GM18507 (cell line): ENCODE results near the gene TOM1L2.

Experiments
- DNase-seq: peaks from one replicate; pipeline ENCODE4 v3.0.0; 2011; ENCODE audit warnings: low read depth; ENCODE audit not compliant: insufficient read length; ENCODE audit errors: extremely low spot score
- FAIRE-seq: peaks from 2 replicates; lab custom pipeline; 2011; peaks lifted over from hg19 to GRCh38; lab: Jason Lieb, UNC

TOM1L2 gene

DNA sequence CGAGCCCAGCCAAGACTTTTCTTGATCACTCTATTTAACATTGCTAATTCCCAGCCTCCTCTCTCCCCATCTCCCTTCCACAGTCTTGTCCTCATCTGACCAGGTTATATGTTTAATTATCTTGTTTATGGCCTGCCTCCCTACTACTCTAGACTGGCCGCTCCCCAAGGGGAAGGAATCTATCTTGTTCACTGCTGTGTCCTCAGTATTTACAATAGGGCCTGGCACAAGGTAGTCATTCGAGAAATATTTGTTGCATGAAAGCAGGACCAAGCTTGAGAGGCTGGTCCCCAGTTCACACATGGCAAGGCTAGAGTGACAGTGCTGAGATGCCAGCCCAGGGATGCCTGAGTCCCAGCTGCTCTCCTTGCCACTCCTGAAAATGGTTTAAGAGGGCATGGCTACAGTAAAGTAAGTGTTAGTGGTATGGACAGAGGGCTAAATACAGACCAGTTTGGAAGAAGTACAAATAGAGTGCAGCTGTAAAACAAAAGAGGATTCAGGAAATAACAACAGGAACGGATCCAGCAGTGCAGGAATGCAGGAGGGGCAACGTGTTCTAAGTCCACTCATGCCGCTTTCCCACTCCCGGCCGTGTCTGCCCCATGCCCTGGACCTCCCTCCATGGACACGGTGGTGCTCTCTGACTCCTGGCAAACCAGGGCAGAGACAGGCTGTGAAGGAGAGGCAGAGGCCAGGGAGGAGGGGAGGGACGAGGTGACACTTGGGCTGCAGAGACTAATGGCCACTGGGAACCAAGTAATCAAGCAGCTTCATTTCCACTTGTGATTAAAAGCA, 65.6 kb downstream of the TOM1L2 start:
- FAIRE-seq, result no peak

DNA sequence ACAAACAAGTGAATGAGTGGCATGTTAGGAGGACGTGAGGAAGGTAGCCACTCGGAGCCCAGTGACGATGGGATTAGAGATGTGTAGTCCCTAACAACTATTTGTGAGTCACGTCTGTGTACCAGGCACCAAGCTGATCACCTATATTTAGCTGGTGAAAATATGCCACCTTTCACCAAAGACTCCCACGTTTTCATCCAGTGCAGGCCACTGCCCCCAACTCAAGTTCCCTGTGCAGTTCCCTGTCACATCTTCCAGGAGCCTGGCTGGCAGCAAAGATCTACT, 67.2 kb downstream of the TOM1L2 start:
- FAIRE-seq (no peak), DNase-seq (no peak)

More for the DNA sequence above, 65.6 kb downstream of the TOM1L2 start:
- no peak for DNase-seq

DNA sequence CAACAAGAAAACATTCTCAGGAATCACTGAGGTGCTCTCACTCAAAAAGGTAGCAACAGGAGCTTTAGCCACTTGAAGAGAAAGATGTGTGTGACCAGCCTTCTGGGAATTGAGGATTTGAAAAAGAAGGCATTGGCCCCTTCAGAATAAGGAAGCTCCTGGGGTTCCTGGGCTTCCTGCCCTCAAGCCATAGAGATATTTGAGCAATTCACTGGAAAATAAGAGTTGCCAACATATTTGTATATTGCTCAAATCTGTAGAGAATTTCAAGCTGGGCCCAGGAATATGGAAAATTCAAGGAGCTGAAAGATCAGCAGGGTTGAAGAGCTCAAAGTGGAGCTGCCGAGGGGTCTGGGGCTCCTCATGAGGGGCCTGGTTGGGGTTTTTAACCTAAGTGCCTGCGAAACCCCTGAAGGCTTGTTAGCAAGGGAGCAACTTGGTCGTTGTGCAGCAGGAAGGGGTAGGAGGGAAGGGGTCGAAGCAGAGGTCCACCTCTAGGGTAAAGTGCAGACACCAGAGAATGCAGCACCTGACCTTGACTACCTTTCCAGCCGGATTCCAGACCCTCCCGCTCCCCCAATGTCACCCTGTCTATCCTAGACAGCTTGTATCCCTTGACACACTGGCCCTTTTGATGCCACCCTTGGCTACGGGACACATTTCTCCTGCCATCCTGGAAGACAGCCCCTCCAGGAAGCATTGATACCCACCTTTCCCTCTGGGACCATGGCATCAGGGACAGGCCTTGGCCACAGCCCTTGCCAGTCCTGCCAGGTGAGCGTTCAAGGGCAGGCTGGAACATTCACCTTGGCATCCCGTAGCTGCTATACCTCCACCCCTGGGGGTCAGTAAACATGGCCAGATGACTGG, 67.8 kb downstream of the TOM1L2 start:
- DNase-seq (no peak), FAIRE-seq (no peak)

DNA sequence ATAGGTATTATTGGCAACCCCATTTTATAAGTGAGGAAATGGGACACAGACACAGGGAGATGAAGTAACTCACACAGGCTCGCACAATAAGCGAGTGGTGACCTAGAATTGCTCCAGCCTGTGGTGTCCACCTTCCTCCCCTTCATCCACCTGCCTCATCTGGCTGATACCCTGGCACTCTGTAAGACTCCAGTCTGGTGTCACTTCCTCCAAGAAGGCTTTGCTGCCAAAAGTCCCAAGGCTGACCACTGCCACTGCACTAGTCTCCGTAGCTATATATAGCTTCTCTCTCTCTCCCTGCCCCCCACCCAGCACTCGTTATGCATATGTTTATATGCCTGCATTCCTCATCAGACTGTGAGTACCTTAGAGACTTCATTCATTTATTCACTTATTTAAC, 69.3 kb downstream of the TOM1L2 start:
- FAIRE-seq (peak; percentile 31), DNase-seq (no peak)

DNA sequence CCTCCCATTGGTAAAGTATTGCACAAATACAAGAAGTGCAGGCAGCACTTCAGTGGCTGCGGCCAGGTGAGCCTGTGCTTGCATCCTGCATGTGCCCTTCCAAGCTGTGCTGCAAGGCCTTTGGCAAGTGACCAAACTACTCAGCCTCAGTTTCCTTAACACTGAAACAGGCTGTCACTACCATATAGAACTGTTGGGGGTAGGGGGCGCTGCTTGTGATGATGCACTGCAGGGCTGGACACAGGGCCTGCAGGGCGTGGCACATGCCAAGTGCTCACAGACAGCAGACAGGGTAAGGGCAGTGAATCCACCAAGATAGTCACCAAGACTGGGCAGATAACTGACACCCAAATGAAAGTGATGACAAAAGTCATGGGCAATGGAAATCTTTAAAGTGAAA, 69.8 kb downstream of the TOM1L2 start:
- DNase-seq, result no peak
- FAIRE-seq, result no peak

DNA sequence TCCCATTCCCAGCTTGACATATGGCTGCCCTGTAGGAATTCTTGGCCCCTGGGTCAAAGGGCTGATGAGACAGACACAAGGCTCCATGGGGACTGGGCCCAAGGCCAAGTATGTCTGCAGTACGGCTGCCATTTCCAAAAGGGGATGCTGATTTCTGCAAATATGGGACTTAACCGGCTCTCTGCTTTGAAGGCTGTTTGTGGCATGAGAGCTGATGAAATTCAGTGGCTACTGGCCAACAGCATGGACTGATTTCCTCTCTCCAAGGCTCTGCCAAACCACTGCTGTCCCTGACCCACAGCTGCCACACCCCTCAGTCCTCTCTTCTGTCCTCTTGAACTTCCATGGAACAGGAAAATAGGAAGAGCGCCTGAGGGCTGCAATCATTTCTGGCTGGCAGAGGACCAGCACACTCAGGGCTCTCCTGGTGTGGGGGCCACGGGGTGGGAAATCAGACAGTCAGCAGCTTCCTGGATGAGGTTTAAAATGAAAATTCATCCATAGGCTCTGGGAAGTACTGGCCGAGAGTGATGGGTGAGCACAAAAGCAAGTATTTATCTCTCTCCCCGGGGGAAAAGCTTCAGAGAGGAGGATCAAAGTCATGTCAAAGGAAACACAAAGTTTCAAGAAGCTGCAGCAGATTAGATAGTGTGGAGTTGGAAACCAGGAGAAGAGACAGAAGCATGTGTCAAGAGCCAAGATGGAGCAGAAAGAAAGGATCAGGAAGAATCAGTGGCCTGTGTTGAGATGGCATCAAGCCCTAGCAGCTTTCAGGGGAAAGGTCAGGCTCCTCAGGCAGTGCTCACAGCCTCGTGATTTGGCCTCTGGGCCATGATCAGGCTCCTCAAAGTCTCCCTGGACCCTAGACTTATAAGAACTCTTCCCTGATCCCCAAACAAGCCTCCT, 71.3 kb downstream of the TOM1L2 start:
- no peak for DNase-seq
- no peak for FAIRE-seq

DNA sequence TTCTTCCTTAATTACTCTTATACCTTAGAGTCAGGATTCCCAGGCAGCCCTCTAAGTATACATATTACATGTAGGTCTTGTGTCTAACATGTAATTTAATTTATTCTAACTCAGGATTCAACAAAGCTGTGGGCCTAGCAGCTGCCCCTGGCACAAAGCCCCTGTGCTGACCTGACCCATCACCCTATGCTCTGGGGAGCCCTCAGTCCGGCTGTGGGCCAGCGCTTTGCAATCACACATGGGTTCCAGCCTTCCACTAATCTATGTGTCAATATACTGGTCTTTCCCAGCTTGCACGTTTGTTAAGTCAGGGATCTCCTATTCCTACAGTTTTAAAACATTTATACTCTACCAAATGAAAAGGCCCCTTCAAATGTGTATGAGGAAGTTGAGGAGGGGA, 72.7 kb downstream of the TOM1L2 start:
- DNase-seq (no peak), FAIRE-seq (no peak)

DNA sequence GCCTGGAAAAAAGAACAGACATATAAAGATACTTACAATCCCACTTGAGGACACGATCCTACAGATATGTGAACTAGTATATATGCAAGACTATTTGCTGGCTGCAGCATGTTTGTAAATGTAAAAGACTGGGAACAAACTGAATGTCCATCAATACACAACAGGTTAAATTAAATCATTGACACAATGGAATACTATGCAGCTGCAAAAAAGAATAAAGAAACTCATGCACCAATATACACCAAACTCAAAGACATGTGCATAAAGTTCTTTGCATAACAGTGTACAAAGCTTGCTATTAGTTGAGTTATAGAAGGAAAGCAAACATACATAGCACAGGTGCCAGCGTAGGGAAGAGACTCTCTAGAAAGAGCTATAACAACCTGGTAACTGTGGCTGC, 73.5 kb downstream of the TOM1L2 start:
- no peak for DNase-seq
- FAIRE-seq, result no peak

DNA sequence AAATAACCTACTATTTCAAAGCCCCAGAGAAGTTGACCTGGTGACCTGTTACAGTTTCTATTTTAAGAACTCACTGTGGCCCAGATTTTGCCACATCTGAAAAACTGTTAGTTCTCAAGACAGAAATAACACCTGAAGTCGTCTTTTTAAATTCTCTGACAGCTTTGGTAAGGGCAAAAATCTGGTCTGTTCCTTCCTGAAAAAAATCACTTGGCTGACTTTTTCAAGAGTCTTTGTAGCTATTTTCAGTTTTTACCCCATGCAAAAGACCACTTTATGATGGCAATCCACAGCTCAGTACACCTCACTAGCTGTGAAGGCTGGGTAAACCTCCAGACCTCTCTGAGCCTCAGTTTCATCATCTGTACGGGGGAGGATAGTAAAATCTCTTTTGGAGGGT, 74.8 kb downstream of the TOM1L2 start:
- FAIRE-seq, result peak; percentile 94
- DNase-seq, result no peak

DNA sequence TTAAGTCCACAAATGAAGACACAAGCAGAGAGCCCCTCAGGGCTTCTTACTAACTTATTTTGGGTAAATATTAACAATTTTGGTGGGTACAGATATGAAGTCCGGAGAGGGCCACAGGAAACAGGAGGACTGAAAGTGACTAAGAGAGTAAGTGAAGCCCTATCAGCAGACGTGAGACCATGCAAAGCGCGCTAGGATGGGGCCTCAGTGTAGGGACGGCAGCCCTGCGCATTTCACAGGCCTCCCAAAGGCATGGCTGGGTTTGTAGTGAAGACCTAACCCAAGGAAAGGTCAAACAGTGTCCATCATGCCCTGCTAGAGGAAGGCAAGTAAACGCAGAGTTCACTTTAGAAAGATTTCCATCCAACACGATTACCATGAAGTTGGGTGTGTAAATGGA, 75.5 kb downstream of the TOM1L2 start:
- FAIRE-seq (peak; percentile 81), DNase-seq (no peak)

DNA sequence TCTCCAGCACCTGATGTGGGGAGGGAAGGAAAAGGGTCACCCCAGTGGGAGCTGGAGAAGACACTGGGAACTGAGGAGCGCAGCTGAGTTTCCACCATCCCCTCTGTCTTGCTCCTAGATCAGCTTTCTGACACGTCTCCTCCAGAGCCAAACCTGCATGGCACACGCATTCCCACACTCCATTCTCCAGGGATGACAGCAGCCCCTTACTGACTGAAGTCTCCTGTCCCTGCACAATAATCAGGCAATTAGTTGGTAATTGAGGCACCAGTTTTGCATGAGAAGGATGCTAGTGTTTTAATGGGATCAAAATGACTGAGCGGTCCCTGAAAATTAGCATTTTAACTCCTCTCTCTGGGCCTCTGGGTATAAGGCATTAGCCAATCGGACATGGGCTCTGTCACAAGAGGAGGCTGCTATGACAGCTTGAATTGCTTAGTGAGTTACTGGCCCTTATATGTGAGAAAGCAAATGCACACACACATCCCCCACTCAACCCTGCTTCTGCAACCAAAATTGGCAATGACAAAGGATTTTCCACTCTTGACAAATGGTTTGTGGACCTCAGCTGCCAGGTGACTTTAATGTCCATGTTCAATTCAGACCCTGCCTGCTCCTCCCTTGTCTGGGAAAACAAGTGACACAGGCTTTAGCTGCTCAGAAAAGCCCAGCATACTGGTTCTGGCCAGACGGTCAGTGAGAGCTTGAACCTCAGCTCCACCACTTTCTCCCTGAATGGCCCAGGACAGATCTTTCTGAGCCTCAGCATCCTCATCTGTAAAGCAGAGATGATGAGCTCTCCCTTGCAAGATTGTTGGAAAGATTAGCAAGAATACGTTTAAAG, 78.2 kb downstream of the TOM1L2 start:
- DNase-seq (no peak), FAIRE-seq (no peak)

DNA sequence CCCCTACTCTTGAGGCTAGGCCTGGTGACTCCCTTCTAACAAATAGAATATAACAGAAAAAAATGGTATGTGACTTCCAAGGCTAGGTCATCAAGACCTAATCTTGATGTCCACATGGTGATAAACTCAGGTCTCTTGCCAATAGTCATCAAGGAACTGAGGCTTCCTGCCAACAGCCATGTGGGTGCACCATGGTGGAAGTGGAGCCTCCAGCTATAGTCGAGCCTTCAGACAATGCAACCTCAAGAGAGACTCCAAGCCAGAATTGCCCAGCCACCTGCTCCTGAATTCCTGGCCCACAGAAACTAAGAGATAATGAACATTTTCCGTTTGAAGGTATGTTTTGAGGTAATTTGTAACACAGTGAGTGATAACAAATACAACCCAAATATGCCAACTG, 79.5 kb downstream of the TOM1L2 start:
- FAIRE-seq (no peak), DNase-seq (no peak)

DNA sequence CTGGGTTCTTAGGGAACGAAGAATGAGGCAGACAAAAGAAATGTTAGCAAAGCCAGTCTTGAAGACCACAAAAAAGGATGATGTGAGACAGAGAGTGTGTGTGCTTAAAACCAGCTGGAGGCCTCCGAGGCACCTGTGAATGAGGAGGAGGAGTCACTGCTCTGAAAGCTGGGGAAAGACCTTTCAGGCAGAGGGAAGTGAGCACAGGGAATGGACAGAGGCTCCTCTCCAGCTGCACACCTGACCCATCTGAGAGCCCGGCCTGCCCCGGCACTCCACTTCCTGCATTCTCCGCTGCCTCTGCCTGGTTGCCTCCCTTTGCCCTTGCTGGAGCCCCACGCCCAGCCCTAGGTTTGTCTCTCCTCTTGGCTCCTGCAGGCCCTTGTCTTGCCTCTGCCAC, 80.2 kb downstream of the TOM1L2 start:
- FAIRE-seq (no peak), DNase-seq (no peak)

DNA sequence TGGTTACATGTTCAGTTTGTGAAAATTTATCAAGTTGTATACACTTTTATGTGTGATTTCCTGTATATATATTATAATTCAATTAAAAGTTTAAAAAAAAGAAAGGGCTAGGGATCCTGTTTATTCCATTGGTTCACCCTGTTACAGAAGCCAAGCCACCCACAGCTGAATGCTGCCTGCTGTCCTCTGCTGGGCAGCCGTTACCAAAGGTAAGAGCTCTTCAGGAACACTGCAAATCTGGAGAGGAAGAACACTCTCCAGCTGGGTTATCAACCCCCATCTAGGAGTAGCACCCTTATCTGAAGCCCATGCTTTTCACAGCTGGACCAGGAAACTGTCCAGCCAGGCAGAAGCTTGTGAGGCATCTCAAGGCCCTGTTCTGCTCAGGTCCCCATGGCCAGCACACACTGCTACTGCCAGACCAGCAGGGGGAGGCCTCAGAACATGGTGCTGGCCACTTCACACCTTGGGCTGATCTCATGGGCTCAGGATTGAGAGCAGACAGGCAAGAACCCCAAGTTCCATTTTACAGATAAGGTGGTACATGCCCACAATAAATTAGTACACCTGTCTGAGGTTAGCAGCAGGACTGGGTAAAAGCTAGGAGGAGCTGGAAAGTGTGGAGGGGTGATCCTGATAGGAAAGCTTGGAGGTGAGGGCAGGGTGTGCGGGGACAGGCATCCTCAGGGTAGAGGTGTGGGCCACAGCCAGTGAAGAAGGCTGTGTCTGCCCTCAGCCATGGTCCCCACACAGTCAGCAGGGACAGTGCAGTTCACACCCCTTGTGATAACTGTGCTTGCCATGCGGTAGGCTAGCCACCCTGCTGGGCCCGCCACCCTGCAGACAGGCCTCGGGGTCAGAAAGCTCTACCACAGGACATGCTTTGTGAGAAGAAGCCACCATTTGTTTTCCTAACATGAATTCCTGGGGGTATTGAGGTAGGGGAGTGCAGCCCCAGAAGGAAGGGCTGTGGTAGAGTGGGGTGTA, 81.1 kb downstream of the TOM1L2 start:
- FAIRE-seq (peak; percentile 51), DNase-seq (peak; percentile 55)

DNA sequence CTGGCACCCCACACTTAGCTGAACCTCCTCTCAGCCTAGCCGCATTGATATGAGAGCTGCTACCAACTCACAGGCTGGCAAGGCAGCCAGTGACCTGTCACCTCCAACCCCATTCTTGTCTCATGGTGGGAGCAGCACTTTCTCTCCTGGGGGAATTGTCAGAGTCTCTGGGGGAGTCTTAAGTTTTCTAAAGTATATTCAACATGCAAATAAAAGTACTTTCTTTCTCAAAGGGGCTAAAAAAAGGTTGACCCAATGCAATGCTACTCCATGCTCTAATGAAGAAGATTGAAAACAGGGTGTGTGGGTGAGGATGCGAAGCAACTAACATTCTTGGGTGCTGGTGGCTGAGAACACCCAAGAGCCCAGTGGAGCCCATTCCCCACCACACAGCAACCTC, 82.3 kb downstream of the TOM1L2 start:
- no peak for FAIRE-seq

DNA sequence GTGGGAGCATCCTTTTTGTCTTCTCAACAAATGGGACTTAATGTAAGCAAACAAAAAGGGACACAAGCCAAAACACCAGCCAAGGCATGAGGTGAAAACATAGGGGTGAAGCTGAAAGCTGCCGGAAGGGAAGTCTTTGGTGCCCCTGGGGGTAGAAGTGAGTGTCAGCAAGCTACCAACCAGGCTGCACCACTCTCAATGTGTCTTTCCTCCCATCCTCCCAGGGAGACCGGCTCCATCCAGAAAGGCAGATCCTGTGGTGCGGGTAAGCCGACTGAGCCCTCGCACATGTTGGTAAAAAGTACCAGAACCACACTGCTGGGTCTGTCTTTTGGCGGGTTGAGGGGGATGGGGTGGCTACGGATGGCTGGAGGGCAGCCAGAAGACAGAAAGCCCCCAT, 83.4 kb downstream of the TOM1L2 start:
- no peak for DNase-seq
- FAIRE-seq, result no peak

More for the DNA sequence above, 82.3 kb downstream of the TOM1L2 start:
- DNase-seq, result no peak

DNA sequence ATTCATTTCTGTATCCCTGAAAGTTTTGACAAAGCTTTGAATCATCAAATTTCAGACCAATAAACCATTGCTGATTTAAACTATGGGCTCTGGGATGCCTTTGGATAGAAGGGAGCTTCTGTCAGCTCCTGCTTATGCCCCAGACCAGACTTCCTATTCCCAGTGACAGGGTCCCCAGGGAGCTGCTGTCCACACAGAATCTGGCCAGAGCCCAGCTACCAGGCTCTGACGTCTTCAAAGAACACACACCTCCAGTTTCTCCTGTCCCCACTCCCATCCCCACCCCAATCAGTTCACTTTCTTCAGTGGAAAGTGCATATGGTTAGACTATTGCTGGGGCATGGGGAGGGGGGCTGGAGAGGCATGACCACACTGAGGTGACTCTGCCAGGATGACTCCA, 83.8 kb downstream of the TOM1L2 start:
- DNase-seq (no peak), FAIRE-seq (no peak)

DNA sequence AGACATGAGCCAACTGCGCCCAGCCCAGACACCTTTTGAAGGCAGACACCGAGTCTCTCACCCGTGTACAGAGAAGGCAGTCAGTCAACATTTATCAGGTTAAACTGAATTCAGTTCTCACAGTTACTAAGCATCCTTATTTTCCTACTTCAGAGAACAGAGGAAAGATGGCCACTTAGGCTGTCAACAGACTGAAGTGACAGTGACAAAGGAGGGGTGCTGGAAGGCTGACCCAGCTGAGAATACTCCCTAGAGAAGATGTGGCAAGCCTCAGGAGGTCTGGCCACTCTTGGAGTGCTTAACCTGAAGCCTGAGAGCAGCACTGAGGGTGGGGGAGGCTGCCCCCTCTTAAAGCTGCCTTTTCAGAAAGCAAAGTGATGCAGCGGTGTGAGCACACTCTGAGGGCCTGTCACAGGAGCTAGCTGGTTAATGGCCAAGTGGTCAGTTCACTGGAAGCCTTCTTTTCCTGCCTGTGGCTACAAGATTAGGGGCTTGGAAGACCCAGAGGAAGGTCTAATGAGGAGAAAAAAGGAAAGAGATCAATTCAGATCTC, 84.4 kb downstream of the TOM1L2 start:
- DNase-seq (no peak), FAIRE-seq (no peak)
